B cell (primary cell): Measurements from ENCODE around the gene PYGL. TPM values are rescaled to one million over a fixed set of nuclear protein-coding genes. Genes with fewer than 3 reads are reported as not detected.

Experiments used
- ATAC-seq: fragments of 200-7000 bp; cut with Tn5 transposase; one replicate; pipeline ENCODE4 v1.10.0; 2021; ENCODE audit warnings: low read depth, mild to moderate bottlenecking, moderate number of reproducible peaks, moderate library complexity
- CTCF ChIA-PET: fragments of 350-600 bp; sonication (Branson Sonifier 250); formaldehyde crosslinking; loops from one replicate; lab custom pipeline; 2021; ENCODE audit warnings: antibody characterized with exemption, inconsistent platforms; lab: Charles Lee
- POLR2A ChIA-PET: fragments of 350-600 bp; sonication (Branson Sonifier 250); formaldehyde crosslinking; loops from one replicate; lab custom pipeline; 2021; ENCODE audit warnings: antibody characterized with exemption; lab: Charles Lee
- DNase-seq: peaks from one replicate; pipeline ENCODE4 v3.0.0; 2013
- H2AFZ ChIP-seq: 2 replicates; pipeline ENCODE4 v1.6.1; 2012; ENCODE audit warnings: mild to moderate bottlenecking, low read depth, low read length; ENCODE audit not compliant: insufficient read depth, poor library complexity, severe bottlenecking
- H3K27ac ChIP-seq, 2 donors: 1 replicate in 1 of 2; 2 replicates in 1 of 2; pipeline ENCODE4 v1.5.1; 2012 to 2013; ENCODE audit warnings: low read length in 2 of 2, mild to moderate bottlenecking in 2 of 2, moderate library complexity in 1 of 2
- H3K27me3 ChIP-seq, 4 experiments: fragments of 200-600 bp in 1 of 4; sonication (generic) in 1 of 4; replicated peaks in 1 of 4; 1 replicate in 2 of 4; 2 replicates in 2 of 4; pipeline versions ENCODE4 v1.6.1 to v1.7.0; 2013 to 2016; ENCODE audit warnings: low read length in 3 of 4, mild to moderate bottlenecking in 2 of 4, mixed read lengths in 1 of 4, moderate library complexity in 1 of 4; ENCODE audit not compliant: insufficient read depth in 4 of 4, control insufficient read depth in 3 of 4; ENCODE audit errors: control extremely low read depth in 1 of 4
- H3K36me3 ChIP-seq, 2 experiments: replicated peaks in 1 of 2; 1 replicate in 1 of 2; 2 replicates in 1 of 2; pipeline versions ENCODE4 v1.6.1 to v1.7.1; 2013; ENCODE audit warnings: low read length in 1 of 2; ENCODE audit not compliant: insufficient read depth in 2 of 2, control insufficient read depth in 1 of 2; ENCODE audit errors: control extremely low read depth in 1 of 2, extremely low read depth in 1 of 2
- H3K4me1 ChIP-seq, 2 donors: fragments of 200-600 bp in 1 of 2; sonication (generic) in 1 of 2; 1 replicate in 1 of 2; 2 replicates in 1 of 2; pipeline versions ENCODE4 v1.5.1 to v1.6.1; 2013 to 2017; ENCODE audit warnings: low read length in 2 of 2; ENCODE audit not compliant: control insufficient read depth in 2 of 2, insufficient read depth in 2 of 2
- H3K4me2 ChIP-seq: replicated peaks from 2 replicates; pipeline ENCODE3; 2012; ENCODE audit warnings: mild to moderate bottlenecking, low read depth, low read length; ENCODE audit not compliant: poor library complexity, severe bottlenecking
- H3K4me3 ChIP-seq, 5 experiments: fragments of 200-600 bp in 1 of 5; sonication (generic) in 1 of 5; 1 replicate in 3 of 5; 2 replicates in 2 of 5; pipeline versions ENCODE4 v1.5.1 to v1.7.0; 2011 to 2016; ENCODE audit warnings: low read length in 4 of 5, mild to moderate bottlenecking in 4 of 5, low read depth in 2 of 5, control low read depth in 1 of 5, moderate library complexity in 1 of 5; ENCODE audit not compliant: insufficient read depth in 1 of 5; ENCODE audit errors: control extremely low read depth in 1 of 5, extremely low read depth in 1 of 5
- H3K79me2 ChIP-seq: fragments of 200-600 bp; sonication (generic); one replicate; pipeline ENCODE4 v1.6.0; 2016; ENCODE audit warnings: low read length; ENCODE audit not compliant: control insufficient read depth, insufficient read depth
- H3K9ac ChIP-seq: fragments of 200-600 bp; sonication (generic); 2 replicates; pipeline ENCODE4 v1.6.1; 2017; ENCODE audit warnings: mild to moderate bottlenecking, low read length, moderate library complexity
- H3K9me3 ChIP-seq, 3 donors: one replicate each; pipeline versions ENCODE4 v1.6.1 to v1.7.1; 2013; ENCODE audit warnings: low read length in 2 of 3; ENCODE audit not compliant: control insufficient read depth in 2 of 3, insufficient read depth in 1 of 3; ENCODE audit errors: control extremely low read depth in 1 of 3
- H4K20me1 ChIP-seq: 2 replicates; pipeline ENCODE4 v1.6.0; 2012; ENCODE audit warnings: mild to moderate bottlenecking, low read length; ENCODE audit not compliant: insufficient read depth, control insufficient read depth, poor library complexity, severe bottlenecking
- H3K27ac Mint-ChIP-seq: one replicate; pipeline ENCODE4 v1.8.0; 2021; ENCODE audit warnings: mixed read lengths
- H3K27me3 Mint-ChIP-seq: one replicate; pipeline ENCODE4 v1.8.0; 2021; ENCODE audit warnings: mixed read lengths
- H3K4me1 Mint-ChIP-seq: one replicate; pipeline ENCODE4 v1.8.0; 2021; ENCODE audit warnings: mixed read lengths
- H3K4me3 Mint-ChIP-seq: one replicate; pipeline ENCODE4 v1.8.0; 2021; ENCODE audit warnings: mixed read lengths
- H3K9me3 Mint-ChIP-seq: one replicate; pipeline ENCODE4 v1.8.0; 2022; ENCODE audit warnings: mixed read lengths; ENCODE audit not compliant: insufficient read depth
- CTCF ChIP-seq: fragments of 200-600 bp; IDR thresholded peaks from one replicate; pipeline ENCODE4 v1.8.0; 2022; ENCODE audit warnings: antibody characterized with exemption, mild to moderate bottlenecking
- EZH2 ChIP-seq: IDR thresholded peaks from 2 replicates; pipeline ENCODE4 v1.6.1; 2012; ENCODE audit warnings: borderline replicate concordance, low read depth, mild to moderate bottlenecking, moderate library complexity, low read length; ENCODE audit not compliant: insufficient read depth, poor library complexity, severe bottlenecking
- WGBS: methylation state at CpG from one replicate; pipeline ENCODE4 v1.1.5; 2013; ENCODE audit warnings: missing lambda C conversion rate; ENCODE audit not compliant: insufficient coverage; 5-methylcytosine and 5-hydroxymethylcytosine counted together
- intact Hi-C: fragments of 100-400 bp; cut with micrococcal nuclease; formaldehyde crosslinking; loops from one replicate; pipeline ENCODE4 v1.10.0; 2022
- polyA plus RNA-seq: library from polyadenylated mRNA; depleted of rRNA; stranded (reverse); fragments of >200 nt; gene quantifications from 2 replicates; pipeline ENCODE4 v1.2.3, GENCODE V29; 2012
- total RNA-seq, 2 donors: library from RNA; stranded (reverse); fragments of 120-200 nt in 1 of 2; gene quantifications; 1 replicate in 1 of 2; 2 replicates in 1 of 2; pipeline versions ENCODE4 v1.2.3 to v1.2.4, GENCODE V29; 2013 to 2022

PYGL gene
- total and polyA plus RNA-seq, 2 donors (not counting 1 experiment from before 2014, with no cell fraction given) = 0.60 to 0.64 TPM

DNA sequence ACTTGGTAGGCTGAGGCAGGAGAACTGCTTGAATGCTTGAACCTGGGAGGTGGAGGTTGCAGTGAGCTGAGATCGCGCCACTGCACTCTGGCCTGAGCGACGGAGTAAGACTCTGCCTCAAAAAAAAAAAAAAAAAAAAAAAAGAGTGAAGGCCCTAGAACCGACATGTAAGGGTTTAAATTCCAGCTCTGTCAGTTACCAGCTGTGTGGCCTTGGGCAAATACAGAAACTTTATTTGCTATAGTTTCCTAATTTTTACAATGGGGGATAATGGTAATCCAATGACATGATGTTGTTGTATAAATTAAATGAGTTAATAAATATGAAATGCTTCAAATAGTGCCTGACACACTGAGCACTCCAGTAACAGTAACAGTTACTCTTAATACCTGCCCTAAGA lies 19.6 kb upstream of the PYGL start:
- no peaks in the 10 kb centered on the region for H3K4me1 Mint-ChIP-seq
- no peak overlapping the region for H3K27ac Mint-ChIP-seq
- H4K20me1 ChIP-seq = no peaks in the 10 kb centered on the region
- H3K4me3 ChIP-seq = no peak overlapping the region
- ChIA-PET CTCF (no interaction called here), POLR2A (no interaction called here)
- no peaks in the 10 kb centered on the region for H3K9me3 ChIP-seq
- no peak overlapping the region for H3K4me3 Mint-ChIP-seq
- DNase-seq (no peak), ATAC-seq (no peak)
- no peak overlapping the region for H3K9ac ChIP-seq
- no peaks in the 10 kb centered on the region for H3K9me3 Mint-ChIP-seq
- no peak overlapping the region for H3K4me2 ChIP-seq
- no peaks in the 10 kb centered on the region for H3K4me1 ChIP-seq
- peaks cover 21% of the 10 kb centered on the region for H3K27me3 Mint-ChIP-seq
- H3K27me3 ChIP-seq = peaks cover 0 to 9% (median 0%) of the 10 kb centered on the region in 4 experiments
- WGBS = 80% methylated on average over 1 of the region's 5 CpGs
- H3K27ac ChIP-seq = no peak overlapping the region
- H3K79me2 ChIP-seq = no peaks in the 10 kb centered on the region
- H3K36me3 ChIP-seq = no peaks in the 10 kb centered on the region
- no peak for TF ChIP-seq CTCF
- no peak for TF ChIP-seq EZH2
- no peak overlapping the region for H2AFZ ChIP-seq
- intact Hi-C loops = no loop called here

- Histone ChIP-seq H3K27ac (no peak overlapping the region), H3K4me2 (no peak overlapping the region), H3K4me3 (no peak overlapping the region), H2AFZ (no peak overlapping the region), H3K9ac (no peak overlapping the region), H3K79me2 (no peaks in the 10 kb centered on the region), H4K20me1 (no peaks in the 10 kb centered on the region), H3K36me3 (no peaks in the 10 kb centered on the region), H3K27me3 (peaks cover 0 to 9% (median 0%) of the 10 kb centered on the region in 4 experiments), H3K9me3 (no peaks in the 10 kb centered on the region), H3K4me1 (no peaks in the 10 kb centered on the region)
- no peaks in the 10 kb centered on the region for H3K4me1 Mint-ChIP-seq
- H3K27me3 Mint-ChIP-seq = peaks cover 15% of the 10 kb centered on the region
- H3K27ac Mint-ChIP-seq = no peak overlapping the region
- 32% methylated on average over 2 of the region's 2 CpGs for WGBS
- H3K9me3 Mint-ChIP-seq = no peaks in the 10 kb centered on the region
- DNase-seq (no peak), ATAC-seq (no peak)
- no peak overlapping the region for H3K4me3 Mint-ChIP-seq
- TF ChIP-seq CTCF (no peak), EZH2 (no peak)
- ChIA-PET CTCF (no interaction called here), POLR2A (interaction anchor here (0.6 kb wide), 1 partner anchor 25 kb away, joined by 6 read pairs; no protein-coding TSS in a partner anchor)
- intact Hi-C loops = no loop called here
These were observed 17.4 kb upstream of the PYGL start for GRCh38 chr14:50961605-50962221.
